Effector CD4-positive, alpha-beta T cell (primary cell): ENCODE measurements around the gene ZNF814.
"Not testable (repeated sequence)": the region's sequence is repeated elsewhere in the genome, so short reads cannot be mapped to it uniquely, and the experiment has no call there.

Source experiments
- DNase-seq: peaks from one replicate; pipeline ENCODE4 v3.0.0-alpha.2; 2020

The ZNF814 gene

DNA sequence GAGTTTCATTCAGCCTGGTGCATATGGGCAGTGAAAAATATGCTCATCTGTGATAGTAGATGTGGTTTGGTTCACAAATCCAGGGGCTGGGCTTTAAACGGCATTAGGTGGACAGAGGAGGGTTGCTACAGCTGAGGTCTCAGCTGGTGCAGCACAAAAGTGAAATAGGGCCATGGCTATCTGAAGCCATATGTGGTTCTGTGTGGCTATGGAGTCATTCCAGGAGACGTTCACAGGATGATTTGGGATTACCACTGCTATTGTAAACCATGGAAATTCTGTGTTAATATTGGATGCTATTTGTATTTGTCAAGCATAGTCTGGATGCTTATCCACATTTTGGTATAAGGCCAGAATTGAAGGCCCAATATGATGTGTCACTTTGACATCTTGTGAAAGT, 34.7 kb downstream of the ZNF814 start:
- not testable (repeated sequence) for DNase-seq

DNA sequence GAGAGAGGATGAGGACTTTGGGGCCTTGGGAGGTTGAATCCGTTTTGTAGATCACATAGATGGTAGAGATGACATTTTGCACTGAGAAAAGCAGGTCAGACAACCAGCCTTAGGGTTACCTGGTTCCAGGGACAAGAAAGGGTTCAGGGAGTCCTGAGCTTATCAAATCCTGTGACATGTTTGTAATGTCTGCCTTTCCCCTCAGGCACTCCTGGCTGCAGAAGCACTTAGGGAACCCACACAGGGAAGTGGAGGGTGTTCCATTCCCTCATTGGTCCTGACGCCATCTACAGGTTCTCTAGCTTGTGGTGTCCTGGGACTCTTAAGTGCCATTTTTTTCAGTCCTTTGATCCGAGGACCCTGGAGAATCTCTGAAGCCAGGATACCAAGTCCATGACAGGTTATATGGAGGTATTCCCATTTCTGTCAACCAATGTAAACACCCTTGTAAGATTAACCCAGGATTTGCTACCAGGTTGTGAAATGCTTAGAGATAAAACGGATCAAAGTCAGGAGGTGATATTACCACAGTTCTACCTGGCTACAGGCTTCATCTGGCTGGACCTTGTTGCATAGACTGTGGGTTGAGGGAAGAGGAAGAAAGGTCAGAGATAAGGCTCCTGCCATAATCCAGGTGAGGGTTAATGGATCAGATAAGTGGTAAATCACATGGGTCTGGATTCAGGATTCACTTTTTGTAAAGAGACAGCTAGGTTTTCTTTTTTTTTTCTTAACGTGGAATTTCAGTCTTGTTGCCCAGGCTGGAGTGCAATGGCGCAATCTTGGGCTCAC, 36.8 kb downstream of the ZNF814 start:
- DNase-seq: not testable (repeated sequence)

GRCh38 chr19:57850553-57851017, 38.3 kb downstream of the ZNF814 start:
- DNase-seq: no peak

DNA sequence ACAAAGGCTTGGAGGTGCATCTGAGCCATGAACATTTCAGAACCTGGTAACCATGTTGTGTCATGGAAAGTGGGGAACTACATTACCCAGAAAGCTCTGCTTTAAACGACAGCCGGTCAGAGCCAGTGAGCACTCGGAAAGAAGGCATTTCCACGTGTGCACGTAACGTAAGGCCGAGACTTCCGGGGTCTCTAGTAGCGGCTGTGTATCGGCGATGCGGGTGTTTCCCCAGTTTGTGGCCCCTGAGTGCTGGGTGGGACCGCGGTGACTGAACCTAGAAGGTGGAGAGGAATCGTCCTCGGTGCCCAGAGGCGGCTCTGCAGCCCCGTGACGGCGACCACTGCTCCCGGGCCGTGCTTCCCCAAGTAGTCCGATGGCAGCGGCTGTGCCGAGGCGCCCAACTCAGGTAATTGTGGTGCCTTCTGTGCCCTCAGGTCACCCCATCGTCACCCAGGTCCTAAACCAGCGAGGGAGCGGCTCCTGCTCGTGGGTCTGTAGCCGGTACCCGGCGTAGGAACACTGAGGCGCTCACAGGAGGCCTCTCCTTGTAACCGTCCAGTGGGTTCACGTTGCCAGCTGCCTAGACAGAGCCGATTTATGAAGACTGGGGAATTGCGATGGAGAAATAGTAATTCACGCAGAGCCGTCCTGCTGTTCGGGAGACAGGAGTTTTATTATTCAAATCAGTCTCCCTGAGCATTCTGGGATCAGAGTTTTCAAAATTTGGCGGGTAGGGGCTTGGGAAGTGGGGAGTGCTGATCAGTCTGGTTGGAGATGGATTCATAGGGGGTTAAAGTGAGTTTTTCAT, 39.0 kb downstream of the ZNF814 start, which contains the start of gene ZNF587:
ZNF587 (plus strand) TSS at position 194 of the 808 bp plus-strand sequence; CDS start at position 374, 180 bp downstream.
- peak; percentile 80 for DNase-seq

DNA sequence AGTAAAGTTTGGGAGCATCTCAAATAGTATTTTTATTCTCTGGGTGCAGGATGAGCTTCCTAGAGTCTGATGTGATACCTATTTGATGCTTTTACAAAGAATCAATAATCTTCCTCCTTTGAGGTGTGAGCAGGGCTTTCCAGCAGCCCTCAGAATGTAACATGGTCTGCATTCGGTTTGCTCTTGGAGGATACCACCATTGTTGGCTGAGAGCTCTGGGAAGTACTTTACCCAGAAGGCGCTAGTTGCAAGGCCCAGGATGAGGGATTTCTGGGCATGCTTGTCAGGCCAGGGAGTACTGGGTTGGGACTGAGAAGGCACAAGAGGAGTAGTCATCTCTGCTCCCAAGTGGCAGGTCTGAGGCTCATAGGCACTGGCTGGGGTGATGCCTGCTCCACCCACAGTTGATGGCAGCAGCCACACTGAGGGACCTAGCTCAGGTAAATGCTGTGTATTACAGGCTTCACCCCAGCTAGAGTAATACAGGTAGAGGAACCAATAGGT, 39.6 kb downstream of the ZNF814 start:
- DNase-seq: not testable (repeated sequence)

DNA sequence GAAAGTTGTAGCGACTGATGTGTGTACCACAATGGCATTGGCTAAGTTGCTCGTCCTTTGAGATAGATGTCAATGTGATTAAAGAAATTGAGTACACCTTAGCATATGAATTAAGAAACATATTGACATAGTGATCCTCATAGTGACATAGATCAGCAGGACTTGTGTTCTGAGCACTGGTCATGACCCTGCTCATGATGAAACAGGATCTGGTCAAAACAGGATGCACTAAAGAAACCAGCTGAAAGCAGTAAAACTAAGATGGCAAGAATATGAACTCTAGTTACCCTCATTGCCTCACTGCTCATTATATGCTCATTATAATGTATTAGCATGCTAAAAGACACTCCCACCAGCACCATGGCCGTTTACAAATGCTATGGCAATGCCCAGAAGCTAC, 41.7 kb downstream of the ZNF814 start:
- not testable (repeated sequence) for DNase-seq

- DNase-seq: no peak
Observed at GRCh38 chr19:57841122-57841763, 47.6 kb downstream of the ZNF814 start.

DNA sequence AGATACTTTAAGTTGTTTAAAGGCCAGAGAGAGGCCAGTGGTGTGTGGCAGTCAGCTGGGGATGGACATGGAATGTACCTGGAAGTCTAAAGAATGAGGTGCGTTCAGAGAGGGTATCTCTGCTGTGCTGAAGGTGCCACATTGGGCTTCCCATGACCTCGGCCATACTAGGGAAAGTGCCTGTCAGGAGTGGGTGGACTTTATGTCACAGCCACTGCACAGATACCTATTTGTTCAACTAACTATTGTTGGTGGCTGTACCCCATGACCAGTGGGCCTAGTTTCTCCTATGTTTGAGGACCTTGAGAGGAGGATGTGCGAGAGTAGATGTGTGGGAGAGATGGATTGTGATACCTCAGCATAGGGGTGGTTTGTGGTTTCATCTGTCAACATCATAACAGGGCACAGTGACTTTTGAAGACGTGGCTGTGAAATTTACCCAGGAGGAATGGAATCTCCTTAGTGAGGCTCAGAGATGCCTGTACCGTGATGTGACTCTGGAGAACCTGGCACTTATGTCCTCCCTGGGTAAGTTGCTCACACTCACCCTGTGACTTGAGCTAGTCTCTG, 50.1 kb downstream of the ZNF814 start:
- not testable (repeated sequence) for DNase-seq

- DNase-seq: not testable (repeated sequence)
Observed at GRCh38 chr19:57836991-57837390, 51.8 kb downstream of the ZNF814 start.

DNA sequence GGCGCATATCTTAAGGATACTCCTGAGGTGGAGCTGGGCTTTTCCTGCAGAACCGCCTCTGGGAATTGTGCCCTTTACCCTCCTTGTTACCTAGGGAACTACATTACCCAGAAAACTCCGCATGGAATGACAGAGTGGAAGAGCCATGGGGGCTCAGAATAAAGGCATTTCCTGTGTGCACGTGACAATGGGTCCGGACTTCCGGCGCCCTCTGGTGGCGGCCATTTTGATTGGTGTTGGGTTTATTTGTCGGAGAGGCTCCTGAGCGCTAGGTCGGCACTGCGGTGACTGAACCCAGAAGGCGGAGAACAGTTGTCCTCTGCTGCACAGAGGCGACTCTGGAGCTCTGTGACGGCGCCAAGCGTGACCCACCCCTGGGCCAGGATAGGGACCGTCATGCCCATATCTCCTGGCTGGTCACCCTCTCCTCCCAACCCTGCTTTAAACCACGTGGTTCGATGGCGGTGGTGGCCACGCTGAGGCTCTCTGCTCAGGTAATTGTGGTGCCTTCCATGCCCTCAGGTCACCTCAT, 58.7 kb downstream of the ZNF814 start, which contains the start of gene ZNF587B:
ZNF587B (plus strand) TSS at position 229 of the 532 bp plus-strand sequence; CDS start at position 459, 230 bp downstream.
- peak; percentile 17 for DNase-seq

GRCh38 chr19:57829316-57829715, 59.5 kb downstream of the ZNF814 start:
- no peak for DNase-seq

GRCh38 chr19:57825511-57825910, 63.3 kb downstream of the ZNF814 start:
- DNase-seq: no peak

DNA sequence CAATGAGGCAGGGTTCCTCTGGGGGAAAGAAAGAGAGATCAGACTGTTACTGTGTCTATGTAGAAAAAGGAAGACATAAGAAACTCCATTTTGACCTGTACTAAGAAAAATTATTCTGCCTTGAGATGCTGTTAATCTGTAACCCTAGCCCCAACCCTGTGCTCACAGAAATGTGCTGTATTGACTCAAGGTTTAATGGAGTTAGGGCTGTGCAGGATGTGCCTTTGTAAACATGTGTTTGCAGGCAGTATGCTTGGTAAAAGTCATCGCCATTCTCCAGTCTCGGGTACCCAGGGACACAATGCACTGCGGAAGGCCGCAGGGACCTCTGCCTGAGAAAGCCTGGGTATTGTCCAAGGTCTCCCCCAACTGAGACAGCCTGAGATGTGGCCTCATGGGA, 65.2 kb downstream of the ZNF814 start:
- DNase-seq: not testable (repeated sequence)

- DNase-seq: not testable (repeated sequence)
Observed at GRCh38 chr19:57823155-57823554, 65.7 kb downstream of the ZNF814 start.

- DNase-seq: not testable (repeated sequence)
Observed at GRCh38 chr19:57821501-57821900, 67.3 kb downstream of the ZNF814 start.

- DNase-seq: not testable (repeated sequence)
Observed at GRCh38 chr19:57821095-57821494, 67.7 kb downstream of the ZNF814 start.

- no peak for DNase-seq
Observed at GRCh38 chr19:57820599-57820998, 68.2 kb downstream of the ZNF814 start.

DNA sequence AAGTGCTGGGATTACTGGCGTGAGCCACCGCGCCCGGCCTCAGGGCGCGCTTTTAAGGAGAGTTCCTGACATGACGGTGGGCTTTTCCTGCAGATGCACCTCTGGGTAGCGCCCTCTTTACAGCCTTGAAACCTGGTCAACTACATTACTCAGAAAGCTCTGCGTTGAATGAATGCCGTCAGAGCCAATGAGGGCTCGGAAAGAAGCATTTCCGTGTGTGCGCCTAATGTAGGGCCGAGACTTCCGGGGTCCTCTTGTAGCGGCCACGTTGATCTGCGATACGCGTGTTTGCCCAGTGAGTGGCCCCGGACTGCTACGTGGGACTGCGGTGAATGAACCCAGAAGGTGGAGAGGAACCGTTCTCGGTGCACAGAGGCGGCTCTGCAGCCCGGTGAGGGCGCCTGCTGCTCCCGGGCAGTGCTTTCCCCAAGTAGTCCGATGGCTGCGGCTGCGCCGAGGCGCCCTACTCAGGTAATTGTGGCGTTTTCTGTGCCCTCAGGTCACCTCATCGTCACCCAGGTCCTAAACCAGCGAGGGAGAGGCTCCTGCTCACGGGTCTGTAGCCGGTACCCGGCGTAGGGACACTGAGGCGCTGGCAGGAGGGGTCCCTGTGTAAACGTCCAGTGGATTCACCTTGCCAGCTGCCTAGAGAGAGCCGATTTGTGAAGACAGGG, 69.2 kb downstream of the ZNF814 start:
- peak; percentile 76 for DNase-seq

GRCh38 chr19:57818378-57818777, 70.5 kb downstream of the ZNF814 start:
- DNase-seq: no peak

GRCh38 chr19:57817976-57818375, 70.9 kb downstream of the ZNF814 start:
- DNase-seq: no peak

GRCh38 chr19:57816652-57817051, 72.2 kb downstream of the ZNF814 start:
- no peak for DNase-seq
